Type B pancreatic cell (in vitro differentiated cells): ENCODE measurements around the gene GABRB1. TPM values are rescaled to one million over a fixed set of nuclear protein-coding genes. Genes with fewer than 3 reads are reported as not detected.

Experiments
- DNase-seq: peaks from one replicate; pipeline ENCODE4 v3.0.0; 2021; ENCODE audit warnings: mixed read lengths; ENCODE audit not compliant: unreplicated experiment; ENCODE audit errors: extremely low spot score
- H3K27ac Mint-ChIP-seq: 2 replicates; pipeline ENCODE4 v1.8.0; 2021; ENCODE audit warnings: mild to moderate bottlenecking, mixed read lengths
- H3K27me3 Mint-ChIP-seq: 2 replicates; pipeline ENCODE4 v1.8.0; 2021; ENCODE audit warnings: mixed read lengths
- H3K36me3 Mint-ChIP-seq: 2 replicates; pipeline ENCODE4 v1.8.0; 2021; ENCODE audit warnings: mixed read lengths
- H3K4me1 Mint-ChIP-seq: one replicate; pipeline ENCODE4 v1.8.0; 2021; ENCODE audit warnings: mixed read lengths; ENCODE audit not compliant: unreplicated experiment
- H3K4me3 Mint-ChIP-seq: 2 replicates; pipeline ENCODE4 v1.8.0; 2021; ENCODE audit warnings: mild to moderate bottlenecking, mixed read lengths
- H3K9me3 Mint-ChIP-seq: 2 replicates; pipeline ENCODE4 v1.8.0; 2021; ENCODE audit warnings: mixed read lengths
- CTCF ChIP-seq: fragments of 200-600 bp; sonication (generic); conservative IDR thresholded peaks from 2 replicates; pipeline ENCODE4 v1.5.0; 2021; ENCODE audit warnings: antibody characterized with exemption, mild to moderate bottlenecking
- total RNA-seq: library from RNA; stranded (reverse); gene quantifications from 2 replicates; pipeline ENCODE4 v1.2.1, GENCODE V29; 2021; ENCODE audit warnings: low replicate concordance

The GABRB1 gene
- total RNA-seq, 1 donor from 2014 or later, result 1.1 TPM

GRCh38 chr4:47382846-47383360 lies 351.5 kb downstream of the GABRB1 start:
- Mint-ChIP-seq H3K27ac (no peak overlapping the region), H3K4me3 (no peak overlapping the region), H3K4me1 (peaks cover 16% of the 10 kb centered on the region), H3K9me3 (no peaks in the 10 kb centered on the region), H3K27me3 (peaks cover 3% of the 10 kb centered on the region), H3K36me3 (no peaks in the 10 kb centered on the region)
- no peak for DNase-seq
- TF ChIP-seq CTCF, result no peak

- TF ChIP-seq CTCF, result peak; percentile 87
- Mint-ChIP-seq H3K36me3 (no peaks in the 10 kb centered on the region), H3K27me3 (peaks cover 3% of the 10 kb centered on the region), H3K27ac (no peak overlapping the region), H3K4me3 (no peak overlapping the region), H3K9me3 (no peaks in the 10 kb centered on the region), H3K4me1 (peaks cover 16% of the 10 kb centered on the region)
- DNase-seq, result no peak
These were observed 352.6 kb downstream of the GABRB1 start for GRCh38 chr4:47383829-47384427.

GRCh38 chr4:47386146-47386545 lies 354.8 kb downstream of the GABRB1 start:
- no peaks in the 10 kb centered on the region for H3K36me3 Mint-ChIP-seq
- no peak for TF ChIP-seq CTCF
- H3K27ac Mint-ChIP-seq, result no peak overlapping the region
- H3K9me3 Mint-ChIP-seq, result no peaks in the 10 kb centered on the region
- no peak for DNase-seq
- peaks cover 19% of the 10 kb centered on the region for H3K4me1 Mint-ChIP-seq
- no peak overlapping the region for H3K4me3 Mint-ChIP-seq
- H3K27me3 Mint-ChIP-seq, result peaks cover 3% of the 10 kb centered on the region

GRCh38 chr4:47386561-47387235 lies 355.3 kb downstream of the GABRB1 start:
- Mint-ChIP-seq H3K9me3 (no peaks in the 10 kb centered on the region), H3K4me3 (no peak overlapping the region), H3K36me3 (no peaks in the 10 kb centered on the region), H3K27ac (no peak overlapping the region), H3K27me3 (peaks cover 3% of the 10 kb centered on the region), H3K4me1 (peaks cover 19% of the 10 kb centered on the region)
- TF ChIP-seq CTCF, result no peak
- DNase-seq, result no peak

GRCh38 chr4:47390428-47391125 lies 359.2 kb downstream of the GABRB1 start:
- peaks cover 3% of the 10 kb centered on the region for H3K27me3 Mint-ChIP-seq
- H3K27ac Mint-ChIP-seq, result no peak overlapping the region
- no peaks in the 10 kb centered on the region for H3K36me3 Mint-ChIP-seq
- no peak for TF ChIP-seq CTCF
- peaks cover 15% of the 10 kb centered on the region for H3K4me1 Mint-ChIP-seq
- H3K4me3 Mint-ChIP-seq, result no peak overlapping the region
- DNase-seq, result no peak
- no peaks in the 10 kb centered on the region for H3K9me3 Mint-ChIP-seq
